H1 (cell line): Measurements from ENCODE around the gene EIPR1. TPM values are rescaled to one million over a fixed set of nuclear protein-coding genes. Genes with fewer than 3 reads are reported as not detected.

Experiments used
- CTCF ChIA-PET: fragments of 300-600 bp; sonication (Branson Sonifier 250); formaldehyde crosslinking; loops from one replicate; lab custom pipeline; 2021; ENCODE audit not compliant: partially characterized antibody; lab: Charles Lee
- POLR2A ChIA-PET: fragments of 300-600 bp; sonication (Branson Sonifier 250); formaldehyde crosslinking; loops from one replicate; lab custom pipeline; 2021; ENCODE audit warnings: inconsistent platforms; ENCODE audit not compliant: partially characterized antibody; lab: Charles Lee
- DNase-seq, 2 experiments: peaks; one replicate each; pipeline versions ENCODE4 v3.0.0 to v3.0.0-alpha.2; 2010 to 2022; ENCODE audit warnings: low spot score in 2 of 2, low read depth in 1 of 2, mixed read lengths in 1 of 2
- FAIRE-seq: peaks from 2 replicates; lab custom pipeline; 2011; peaks lifted over from hg19 to GRCh38; lab: Jason Lieb, UNC
- H2AFZ ChIP-seq: 2 replicates; pipeline ENCODE4 v1.8.1; 2012; ENCODE audit warnings: low read length, inconsistent platforms
- H2AK5ac ChIP-seq: 2 replicates; pipeline ENCODE4 v1.6.1; 2013; ENCODE audit warnings: low read depth, low read length
- H2BK120ac ChIP-seq: replicated peaks from 2 replicates; pipeline ENCODE3; 2013; ENCODE audit warnings: low read depth, low read length, inconsistent platforms
- H2BK12ac ChIP-seq: 2 replicates; pipeline ENCODE4 v1.6.1; 2013; ENCODE audit warnings: low read depth, low read length
- H2BK15ac ChIP-seq: 2 replicates; pipeline ENCODE4 v1.6.1; 2013; ENCODE audit warnings: low read length
- H2BK20ac ChIP-seq: 2 replicates; pipeline ENCODE4 v1.6.1; 2013; ENCODE audit warnings: low read length
- H2BK5ac ChIP-seq: 2 replicates; pipeline ENCODE4 v1.6.1; 2013; ENCODE audit warnings: low read depth, low read length
- H3K14ac ChIP-seq: 2 replicates; pipeline ENCODE4 v1.6.1; 2013; ENCODE audit warnings: inconsistent platforms; ENCODE audit not compliant: insufficient read length
- H3K18ac ChIP-seq: 2 replicates; pipeline ENCODE4 v1.6.1; 2013; ENCODE audit warnings: low read length; ENCODE audit errors: extremely low read depth
- H3K23ac ChIP-seq: 2 replicates; pipeline ENCODE4 v1.6.1; 2013; ENCODE audit warnings: inconsistent platforms; ENCODE audit not compliant: insufficient read length
- H3K23me2 ChIP-seq: 2 replicates; pipeline ENCODE4 v1.6.1; 2013; ENCODE audit warnings: low read depth, low read length
- H3K27ac ChIP-seq: 2 replicates; pipeline ENCODE4 v1.6.1; 2011; ENCODE audit warnings: low read depth, low read length, inconsistent platforms
- H3K27me3 ChIP-seq, 4 experiments: replicated peaks in 1 of 4; 1 replicate in 1 of 4; 2 replicates in 3 of 4; pipeline versions ENCODE4 v1.6.1 to v1.8.1; 2011 to 2013; ENCODE audit warnings: low read length in 3 of 4, mild to moderate bottlenecking in 3 of 4, inconsistent platforms in 2 of 4, mixed read lengths in 2 of 4, moderate library complexity in 1 of 4; ENCODE audit not compliant: control insufficient read depth in 3 of 4, insufficient read depth in 3 of 4; ENCODE audit errors: extremely low read depth in 1 of 4
- H3K36me3 ChIP-seq, 4 experiments: 2 replicates each; pipeline versions ENCODE4 v1.6.1 to v1.8.1; 2011 to 2013; ENCODE audit warnings: mild to moderate bottlenecking in 4 of 4, low read length in 3 of 4, moderate library complexity in 2 of 4, control low read depth in 1 of 4, inconsistent platforms in 1 of 4; ENCODE audit not compliant: insufficient read depth in 4 of 4, control insufficient read depth in 2 of 4
- H3K4ac ChIP-seq: replicated peaks from 2 replicates; pipeline ENCODE3; 2013; ENCODE audit warnings: low read length, low read depth, mixed read lengths, inconsistent platforms; ENCODE audit not compliant: insufficient read length
- H3K4me1 ChIP-seq, 4 experiments: replicated peaks in 1 of 4; 1 replicate in 1 of 4; 2 replicates in 3 of 4; pipeline versions ENCODE4 v1.6.1 to v1.8.1; 2011 to 2013; ENCODE audit warnings: low read length in 3 of 4, inconsistent platforms in 2 of 4, mixed read lengths in 1 of 4; ENCODE audit not compliant: insufficient read depth in 4 of 4, control insufficient read depth in 3 of 4
- H3K4me2 ChIP-seq, 2 experiments: 2 replicates each; pipeline versions ENCODE4 v1.6.1 to v1.8.1; 2011 to 2013; ENCODE audit warnings: low read depth in 2 of 2, low read length in 2 of 2, control low read depth in 1 of 2, inconsistent platforms in 1 of 2, mild to moderate bottlenecking in 1 of 2; ENCODE audit not compliant: insufficient read depth in 1 of 2
- H3K4me3 ChIP-seq, 4 experiments: fragments of 200-600, 300-600 bp in 1 of 4; sonication (generic), shearing (Covaris generic), sonication (Bioruptor Twin) in 1 of 4; 2 replicates each; pipeline versions ENCODE4 v1.5.1 to v1.8.1; 2011 to 2016; ENCODE audit warnings: low read length in 4 of 4, low read depth in 3 of 4, control low read depth in 2 of 4, inconsistent platforms in 2 of 4, mild to moderate bottlenecking in 2 of 4, mixed read lengths in 1 of 4, moderate library complexity in 1 of 4; ENCODE audit not compliant: insufficient read depth in 2 of 4; ENCODE audit errors: extremely low read depth in 1 of 4
- H3K56ac ChIP-seq: replicated peaks from 2 replicates; pipeline ENCODE3; 2013; ENCODE audit warnings: low read depth, mild to moderate bottlenecking, mixed read lengths, low read length, inconsistent platforms; ENCODE audit not compliant: insufficient read length
- H3K79me1 ChIP-seq: 2 replicates; pipeline ENCODE4 v1.6.1; 2013; ENCODE audit warnings: low read depth, low read length, control low read depth
- H3K79me2 ChIP-seq, 2 experiments: 2 replicates each; pipeline versions ENCODE4 v1.6.1 to v1.8.1; 2012 to 2013; ENCODE audit warnings: low read length in 2 of 2, mild to moderate bottlenecking in 2 of 2, inconsistent platforms in 1 of 2; ENCODE audit not compliant: insufficient read depth in 2 of 2, control insufficient read depth in 1 of 2
- H3K9ac ChIP-seq, 4 experiments: replicated peaks in 1 of 4; 1 replicate in 1 of 4; 2 replicates in 3 of 4; pipeline versions ENCODE4 v1.6.1 to v1.8.1; 2011 to 2013; ENCODE audit warnings: low read depth in 3 of 4, low read length in 3 of 4, control low read depth in 2 of 4, mild to moderate bottlenecking in 2 of 4, moderate library complexity in 2 of 4, inconsistent platforms in 1 of 4; ENCODE audit errors: extremely low read depth in 1 of 4
- H3K9me3 ChIP-seq, 2 experiments: 2 replicates each; pipeline versions ENCODE4 v1.6.1 to v1.8.1; 2012 to 2013; ENCODE audit warnings: mild to moderate bottlenecking in 2 of 2, moderate library complexity in 2 of 2, control low read depth in 1 of 2, inconsistent platforms in 1 of 2, low read depth in 1 of 2, low read length in 1 of 2, mixed read lengths in 1 of 2; ENCODE audit not compliant: insufficient read depth in 2 of 2
- H4K20me1 ChIP-seq, 2 experiments: replicated peaks in 1 of 2; 2 replicates each; pipeline versions ENCODE3 to v1.8.1; 2011 to 2013; ENCODE audit warnings: inconsistent platforms in 2 of 2, low read length in 2 of 2, mild to moderate bottlenecking in 1 of 2; ENCODE audit not compliant: insufficient read depth in 2 of 2, control insufficient read depth in 1 of 2
- H4K5ac ChIP-seq: 2 replicates; pipeline ENCODE4 v1.6.1; 2013; ENCODE audit warnings: low read length, low read depth, mixed read lengths, inconsistent platforms; ENCODE audit not compliant: insufficient read length
- H4K8ac ChIP-seq: 2 replicates; pipeline ENCODE4 v1.8.0; 2013; ENCODE audit warnings: mild to moderate bottlenecking, moderate library complexity, low read length, inconsistent platforms; ENCODE audit not compliant: insufficient read depth; ENCODE audit errors: extremely low read depth
- H4K91ac ChIP-seq: replicated peaks from 2 replicates; pipeline ENCODE3; 2013; ENCODE audit warnings: low read length, mixed read lengths, inconsistent platforms; ENCODE audit not compliant: insufficient read length
- JUND ChIP-seq: IDR thresholded peaks from 2 replicates; pipeline ENCODE4 v1.6.1; 2011; ENCODE audit warnings: mild to moderate bottlenecking, improper control_type of control experiment, low read length
- WGBS, 2 experiments: shearing (Covaris generic) in 1 of 2; methylation state at CpG; one replicate each; pipeline versions ENCODE4 v1.1.6 to v1.1.7; 2013 to 2015; ENCODE audit warnings: low lambda C conversion rate in 2 of 2, mixed read lengths in 2 of 2, inconsistent platforms in 1 of 2, low coverage in 1 of 2, missing lambda C conversion rate in 1 of 2; ENCODE audit not compliant: insufficient replicate concordance in 2 of 2, insufficient coverage in 1 of 2, insufficient read length in 1 of 2; ENCODE audit errors: extremely low coverage in 1 of 2, missing lambda C conversion rate in 1 of 2; 5-methylcytosine and 5-hydroxymethylcytosine counted together
- polyA plus RNA-seq, 7 experiments: library from polyadenylated mRNA; depleted of rRNA in 3 of 7; stranded (reverse) in 5 of 7; unstranded in 2 of 7; fragments of >200 nt in 5 of 7; fragments of 200-250 nt in 2 of 7; gene quantifications; 1 replicate in 5 of 7; 2 replicates in 1 of 7; 4 replicates in 1 of 7; pipeline versions ENCODE4 v1.2.1 to v1.2.3, GENCODE V29; 2011 to 2013; ENCODE audit warnings: missing spikeins in 2 of 7, mixed read lengths in 2 of 7
- total RNA-seq: library from RNA; stranded (reverse); fragmentation: NEBNext Ultra II Directional; extraction: Animal tissue kit (Norgen Biotek cat#: 25700); gene quantifications from 2 replicates; pipeline ENCODE4 v1.2.1, GENCODE V29; 2021

Gene EIPR1
- total and polyA plus RNA-seq, 2 of the 8 experiments (the other 6 are each of a cell fraction or from before 2014, with no cell fraction given): 26.3 to 56.4 TPM

DNA sequence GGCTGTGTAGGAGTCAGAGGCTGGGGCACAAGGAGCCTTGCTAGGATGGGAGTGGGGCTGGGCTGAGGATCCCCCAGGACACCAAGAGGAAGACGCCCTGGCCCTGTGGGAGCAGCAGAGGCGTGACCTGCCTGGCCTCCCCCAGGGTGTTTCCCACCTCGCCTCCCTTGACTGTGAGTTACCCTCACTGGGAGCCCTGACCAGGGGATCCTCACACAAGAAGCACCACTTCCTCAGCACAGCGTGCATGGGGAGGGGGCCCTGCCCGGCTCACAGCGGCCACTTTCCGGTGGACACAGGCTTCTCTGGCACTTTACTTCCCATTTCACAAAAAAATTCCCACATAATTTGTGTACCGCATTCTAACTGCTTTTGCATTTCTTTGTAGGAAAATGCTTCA, 187.7 kb downstream of the EIPR1 start:
- H2AFZ ChIP-seq: no peak overlapping the region
- H4K91ac ChIP-seq: no peak overlapping the region
- no peak overlapping the region for H3K9ac ChIP-seq
- H4K20me1 ChIP-seq: peaks cover 0 to 3% of the 10 kb centered on the region in 2 experiments
- H3K23ac ChIP-seq: no peak overlapping the region
- no peak overlapping the region for H4K5ac ChIP-seq
- no peak overlapping the region for H2BK15ac ChIP-seq
- 88% methylated on average over 6 of the region's 8 CpGs; no CpG with 5 or more reads in 1 of the 2 experiments for WGBS, 2 experiments
- no peak overlapping the region for H2AK5ac ChIP-seq
- no peak overlapping the region for H4K8ac ChIP-seq
- H3K14ac ChIP-seq: no peak overlapping the region
- H3K56ac ChIP-seq: no peak overlapping the region
- H3K79me1 ChIP-seq: no peaks in the 10 kb centered on the region; the same call in none of the 2 replicates
- H2BK20ac ChIP-seq: no peak overlapping the region
- no peak overlapping the region for H2BK12ac ChIP-seq
- H3K79me2 ChIP-seq: no peaks in the 10 kb centered on the region
- no peak overlapping the region for H3K4me3 ChIP-seq
- peaks cover 2 to 10% (median 5%) of the 10 kb centered on the region in 4 experiments; a peak in 5 of 8 replicates for H3K36me3 ChIP-seq
- ChIA-PET POLR2A (no interaction called here), CTCF (interaction anchor here (0.9 to 1.8 kb wide), 2 partner anchors 8 to 464 kb away, joined by 3 to 6 read pairs; no protein-coding TSS in a partner anchor)
- H2BK120ac ChIP-seq: no peak overlapping the region
- H3K27me3 ChIP-seq: no peaks in the 10 kb centered on the region
- H3K9me3 ChIP-seq: no peaks in the 10 kb centered on the region
- DNase-seq: no peak
- no peak overlapping the region for H3K4ac ChIP-seq
- H3K18ac ChIP-seq: no peak overlapping the region
- no peak for FAIRE-seq
- H3K23me2 ChIP-seq: no peaks in the 10 kb centered on the region
- no peak overlapping the region for H3K27ac ChIP-seq
- no peaks in the 10 kb centered on the region for H3K4me1 ChIP-seq
- no peak overlapping the region for H2BK5ac ChIP-seq
- no peak overlapping the region for H3K4me2 ChIP-seq
- no peak for TF ChIP-seq JUND
